ENCODE measurements around the gene MYO16. TPM values are rescaled to one million over a fixed set of nuclear protein-coding genes. Genes with fewer than 3 reads are reported as not detected.

MYO16 gene
- total RNA-seq, 4 donors from 2014 or later = under 0.01 to 0.21 TPM; not detected in 2

DNA sequence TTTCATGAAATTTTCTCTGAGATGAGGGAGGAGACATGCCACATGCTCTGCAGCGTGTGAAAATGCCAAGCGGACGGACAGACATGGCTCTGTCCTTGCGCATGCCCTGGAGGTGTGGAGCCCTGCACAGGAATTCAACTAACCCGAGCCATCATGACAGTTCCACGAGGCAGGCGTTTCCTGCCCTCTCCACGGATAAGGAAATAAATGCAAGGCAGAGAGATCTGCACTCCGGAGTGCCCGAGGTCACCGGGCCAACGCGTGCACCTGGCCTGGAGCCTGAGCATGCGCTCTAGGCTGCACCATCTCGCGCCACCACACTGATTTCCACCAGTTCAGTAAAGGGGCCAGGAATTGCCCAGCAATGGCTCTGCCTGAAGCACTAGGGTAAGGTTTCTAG is 298.2 kb downstream of the MYO16 start:
- WGBS, 2 donors = 82 to 86% methylated on average over 16 of the region's 16 CpGs
- Histone ChIP-seq H3K36me3 (no peaks in the 10 kb centered on the region), H3K27me3 (no peaks in the 10 kb centered on the region), H3K27ac (no peak overlapping the region), H3K4me3 (no peak overlapping the region), H3K9me3 (no peaks in the 10 kb centered on the region), H3K4me1 (peaks cover 0 to 9% (median 0%) of the 10 kb centered on the region in 4 donors)
- no peak for TF ChIP-seq POLR2A (IDR thresholded peaks at IDR 0.05)
- TF ChIP-seq, protein P1, sequence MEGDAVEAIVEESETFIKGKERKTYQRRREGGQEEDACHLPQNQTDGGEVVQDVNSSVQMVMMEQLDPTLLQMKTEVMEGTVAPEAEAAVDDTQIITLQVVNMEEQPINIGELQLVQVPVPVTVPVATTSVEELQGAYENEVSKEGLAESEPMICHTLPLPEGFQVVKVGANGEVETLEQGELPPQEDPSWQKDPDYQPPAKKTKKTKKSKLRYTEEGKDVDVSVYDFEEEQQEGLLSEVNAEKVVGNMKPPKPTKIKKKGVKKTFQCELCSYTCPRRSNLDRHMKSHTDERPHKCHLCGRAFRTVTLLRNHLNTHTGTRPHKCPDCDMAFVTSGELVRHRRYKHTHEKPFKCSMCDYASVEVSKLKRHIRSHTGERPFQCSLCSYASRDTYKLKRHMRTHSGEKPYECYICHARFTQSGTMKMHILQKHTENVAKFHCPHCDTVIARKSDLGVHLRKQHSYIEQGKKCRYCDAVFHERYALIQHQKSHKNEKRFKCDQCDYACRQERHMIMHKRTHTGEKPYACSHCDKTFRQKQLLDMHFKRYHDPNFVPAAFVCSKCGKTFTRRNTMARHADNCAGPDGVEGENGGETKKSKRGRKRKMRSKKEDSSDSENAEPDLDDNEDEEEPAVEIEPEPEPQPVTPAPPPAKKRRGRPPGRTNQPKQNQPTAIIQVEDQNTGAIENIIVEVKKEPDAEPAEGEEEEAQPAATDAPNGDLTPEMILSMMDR (IDR thresholded peaks at IDR 0.05) = no peak
- no peak for TF ChIP-seq EP300 (IDR thresholded peaks at IDR 0.05)
- DNase-seq (ENCODE audit: low spot score in 2 of 2) = no peak

- 34 to 44% methylated on average over 3 of the region's 3 CpGs for WGBS, 2 donors
- Histone ChIP-seq H3K27me3 (no peaks in the 10 kb centered on the region), H3K36me3 (no peaks in the 10 kb centered on the region), H3K4me3 (no peak overlapping the region), H3K27ac (no peak overlapping the region), H3K9me3 (no peaks in the 10 kb centered on the region), H3K4me1 (peaks cover 0 to 9% (median 0%) of the 10 kb centered on the region in 4 donors)
- no peak for DNase-seq (ENCODE audit: low spot score in 2 of 2)
- no peak for TF ChIP-seq POLR2A (IDR thresholded peaks at IDR 0.05)
- no peak for TF ChIP-seq EP300 (IDR thresholded peaks at IDR 0.05)
- TF ChIP-seq, protein P1 (IDR thresholded peaks at IDR 0.05) = no peak
These were observed 300.3 kb downstream of the MYO16 start for GRCh38 chr13:108929532-108930206.

DNA sequence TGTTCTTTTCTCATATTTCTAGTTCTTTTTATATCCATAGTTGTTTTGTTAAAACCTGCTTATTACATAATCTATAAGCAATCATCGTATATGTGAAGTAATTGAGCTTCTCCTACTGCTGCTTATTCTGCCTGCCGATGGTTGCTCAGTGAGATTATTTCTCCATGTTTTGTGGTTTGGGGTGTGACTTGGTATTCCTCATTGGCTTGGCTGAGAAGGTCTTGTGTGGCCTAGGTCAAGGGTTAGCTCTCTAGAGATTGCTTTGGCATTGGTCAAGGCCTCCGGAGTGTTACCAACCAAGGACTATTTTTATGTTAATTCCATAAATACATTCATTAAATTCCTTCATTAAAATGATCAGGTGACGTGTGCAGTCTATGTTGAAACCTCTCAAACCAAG is 302.8 kb downstream of the MYO16 start:
- no peak overlapping the region for H3K4me3 ChIP-seq
- H3K4me1 ChIP-seq = peaks cover 0 to 4% (median 0%) of the 10 kb centered on the region in 4 donors
- TF ChIP-seq, protein P1 (IDR thresholded peaks at IDR 0.05) = no peak
- no peak for TF ChIP-seq EP300 (IDR thresholded peaks at IDR 0.05)
- TF ChIP-seq POLR2A (IDR thresholded peaks at IDR 0.05) = no peak
- DNase-seq (ENCODE audit: low spot score in 2 of 2) = no peak
- H3K9me3 ChIP-seq = peaks cover 0 to 5% (median 0%) of the 10 kb centered on the region in 4 donors
- H3K27me3 ChIP-seq = no peaks in the 10 kb centered on the region
- H3K36me3 ChIP-seq = no peaks in the 10 kb centered on the region
- no peak overlapping the region for H3K27ac ChIP-seq
- 58 to 69% methylated on average over 4 of the region's 4 CpGs for WGBS, 2 donors

- H3K36me3 ChIP-seq = no peaks in the 10 kb centered on the region
- TF ChIP-seq, protein P1 (IDR thresholded peaks at IDR 0.05) = no peak
- TF ChIP-seq EP300 (IDR thresholded peaks at IDR 0.05) (no peak), POLR2A (IDR thresholded peaks at IDR 0.05) (no peak)
- no peak overlapping the region for H3K4me3 ChIP-seq
- H3K9me3 ChIP-seq = peaks cover 0 to 10% (median 0%) of the 10 kb centered on the region in 4 donors
- H3K27me3 ChIP-seq = no peaks in the 10 kb centered on the region
- no peak for DNase-seq (ENCODE audit: low spot score in 2 of 2)
- H3K27ac ChIP-seq = no peak overlapping the region
- H3K4me1 ChIP-seq = peaks cover 0 to 4% (median 0%) of the 10 kb centered on the region in 4 donors
These were observed 303.6 kb downstream of the MYO16 start for GRCh38 chr13:108933061-108933460.

GRCh38 chr13:108938155-108938554 is 308.7 kb downstream of the MYO16 start:
- TF ChIP-seq EP300 (IDR thresholded peaks at IDR 0.05) = no peak
- no peak for TF ChIP-seq POLR2A (IDR thresholded peaks at IDR 0.05)
- TF ChIP-seq, protein P1 (IDR thresholded peaks at IDR 0.05) = no peak
- Histone ChIP-seq H3K4me1 (no peaks in the 10 kb centered on the region), H3K9me3 (peaks cover 0 to 10% (median 0%) of the 10 kb centered on the region in 4 donors), H3K4me3 (no peak overlapping the region), H3K27ac (no peak overlapping the region), H3K36me3 (no peaks in the 10 kb centered on the region), H3K27me3 (no peaks in the 10 kb centered on the region)
- WGBS, 2 donors = 90% methylated on average over 1 of the region's 1 CpG; no CpG with 5 or more reads in 1 of the 2 donors
- DNase-seq (ENCODE audit: low spot score in 2 of 2) = no peak

All from tibial nerve (tissue), 4 donors.